Mesenchymal stem cell (in vitro differentiated cells and primary cell): ENCODE data around the gene NINL.

Experiments used
- DNase-seq: peaks from one replicate; pipeline ENCODE4 v3.0.0-alpha.2; 2013
- H2AFZ ChIP-seq: one replicate; pipeline ENCODE4 v1.6.1; 2013; ENCODE audit warnings: low read depth, mild to moderate bottlenecking, control low read depth, inconsistent platforms, low read length, moderate library complexity
- H2AK5ac ChIP-seq: 2 replicates; pipeline ENCODE4 v1.6.1; 2013; ENCODE audit warnings: low read length, moderate library complexity, mild to moderate bottlenecking, inconsistent platforms; ENCODE audit not compliant: severe bottlenecking
- H2BK120ac ChIP-seq: one replicate; pipeline ENCODE4 v1.6.1; 2013; ENCODE audit warnings: low read depth, mild to moderate bottlenecking, inconsistent platforms, low read length, moderate library complexity
- H2BK12ac ChIP-seq, 2 experiments: one replicate each; pipeline ENCODE4 v1.6.1; 2013; ENCODE audit warnings: inconsistent platforms in 2 of 2, low read length in 2 of 2, mild to moderate bottlenecking in 2 of 2, moderate library complexity in 2 of 2, control low read depth in 1 of 2
- H2BK15ac ChIP-seq: one replicate; pipeline ENCODE4 v1.6.1; 2013; ENCODE audit warnings: mild to moderate bottlenecking, low read depth, inconsistent platforms; ENCODE audit not compliant: poor library complexity, severe bottlenecking
- H2BK5ac ChIP-seq: 2 replicates; pipeline ENCODE4 v1.6.1; 2013; ENCODE audit warnings: low read depth, mild to moderate bottlenecking, low read length, control low read depth, inconsistent platforms; ENCODE audit not compliant: poor library complexity, severe bottlenecking
- H3K14ac ChIP-seq, 2 experiments: one replicate each; pipeline ENCODE4 v1.6.1; 2013; ENCODE audit warnings: inconsistent platforms in 2 of 2, low read length in 2 of 2, control low read depth in 1 of 2, mild to moderate bottlenecking in 1 of 2, moderate library complexity in 1 of 2
- H3K18ac ChIP-seq, 2 experiments: one replicate each; pipeline ENCODE4 v1.6.1; 2013; ENCODE audit warnings: inconsistent platforms in 2 of 2, low read length in 2 of 2, control low read depth in 1 of 2, low read depth in 1 of 2, mild to moderate bottlenecking in 1 of 2
- H3K23ac ChIP-seq, 2 experiments: one replicate each; pipeline ENCODE4 v1.6.1; 2013; ENCODE audit warnings: inconsistent platforms in 2 of 2, low read length in 2 of 2, mild to moderate bottlenecking in 2 of 2, moderate library complexity in 2 of 2, control low read depth in 1 of 2
- H3K27ac ChIP-seq: 2 replicates; pipeline ENCODE4 v1.5.1; 2013; ENCODE audit warnings: mild to moderate bottlenecking, moderate library complexity, low read length, control low read depth, inconsistent platforms; ENCODE audit not compliant: poor library complexity, severe bottlenecking
- H3K27me3 ChIP-seq, 2 experiments: 2 replicates each; pipeline versions ENCODE4 v1.6.1 to v1.7.0; 2013; ENCODE audit warnings: low read length in 2 of 2, mild to moderate bottlenecking in 2 of 2, moderate library complexity in 2 of 2, control low read depth in 1 of 2, inconsistent platforms in 1 of 2; ENCODE audit not compliant: control insufficient read depth in 1 of 2, insufficient read depth in 1 of 2
- H3K36me3 ChIP-seq, 2 experiments: 2 replicates each; pipeline versions ENCODE4 v1.6.1 to v1.7.0; 2013; ENCODE audit warnings: low read length in 2 of 2, control low read depth in 1 of 2, inconsistent platforms in 1 of 2, low read depth in 1 of 2, mild to moderate bottlenecking in 1 of 2; ENCODE audit not compliant: insufficient read depth in 2 of 2, control insufficient read depth in 1 of 2
- H3K4ac ChIP-seq, 2 experiments: one replicate each; pipeline ENCODE4 v1.6.1; 2013; ENCODE audit warnings: inconsistent platforms in 2 of 2, low read length in 2 of 2, mild to moderate bottlenecking in 2 of 2, moderate library complexity in 2 of 2, control low read depth in 1 of 2, low read depth in 1 of 2
- H3K4me1 ChIP-seq: 2 replicates; pipeline ENCODE4 v1.6.1; 2013; ENCODE audit warnings: low read depth, low read length, control low read depth; ENCODE audit not compliant: control insufficient read depth, insufficient read depth
- H3K4me2 ChIP-seq: 2 replicates; pipeline ENCODE4 v1.6.1; 2013; ENCODE audit warnings: low read length, mild to moderate bottlenecking, inconsistent platforms; ENCODE audit not compliant: poor library complexity, severe bottlenecking
- H3K4me3 ChIP-seq, 2 experiments: 2 replicates each; pipeline versions ENCODE4 v1.5.1 to v1.7.0; 2013; ENCODE audit warnings: low read length in 2 of 2, mild to moderate bottlenecking in 2 of 2, control low read depth in 1 of 2, low read depth in 1 of 2; ENCODE audit not compliant: insufficient read depth in 1 of 2
- H3K79me1 ChIP-seq: replicated peaks from 2 replicates; pipeline ENCODE4 v1.6.1; 2013; ENCODE audit warnings: mild to moderate bottlenecking, control low read depth, low read length, inconsistent platforms; ENCODE audit not compliant: poor library complexity, severe bottlenecking
- H3K9ac ChIP-seq: 2 replicates; pipeline ENCODE4 v1.7.0; 2013; ENCODE audit warnings: mild to moderate bottlenecking, low read length, moderate library complexity
- H3K9me3 ChIP-seq: 2 replicates; pipeline ENCODE4 v1.7.0; 2013; ENCODE audit warnings: mild to moderate bottlenecking, low read length; ENCODE audit not compliant: control insufficient read depth
- H4K8ac ChIP-seq: one replicate; pipeline ENCODE4 v1.6.1; 2013; ENCODE audit warnings: inconsistent platforms, mild to moderate bottlenecking, low read length, moderate library complexity
- H4K91ac ChIP-seq: one replicate; pipeline ENCODE4 v1.6.1; 2013; ENCODE audit warnings: mild to moderate bottlenecking, low read length, inconsistent platforms
- WGBS: methylation state at CpG from one replicate; pipeline ENCODE4 v1.1.7; 2013; ENCODE audit warnings: mixed read lengths; 5-methylcytosine and 5-hydroxymethylcytosine counted together

NINL gene

GRCh38 chr20:25485872-25486271, 99.5 kb downstream of the NINL start:
- H4K91ac ChIP-seq = no peak overlapping the region
- no peak overlapping the region for H3K9ac ChIP-seq
- H3K4me1 ChIP-seq = peaks cover 18% of the 10 kb centered on the region
- H2AFZ ChIP-seq = no peak overlapping the region
- no CpG with 5 or more reads among the region's 2 CpGs for WGBS
- H2BK5ac ChIP-seq = no peak overlapping the region
- H3K9me3 ChIP-seq = no peaks in the 10 kb centered on the region
- H3K14ac ChIP-seq = no peak overlapping the region
- H3K4ac ChIP-seq = no peak overlapping the region
- no peak overlapping the region for H2BK120ac ChIP-seq
- H3K23ac ChIP-seq = no peak overlapping the region
- H3K18ac ChIP-seq = no peak overlapping the region
- no peak overlapping the region for H2BK15ac ChIP-seq
- H2BK12ac ChIP-seq = no peak overlapping the region
- no peak for DNase-seq
- H3K36me3 ChIP-seq = peaks cover 44 to 46% of the 10 kb centered on the region in 2 experiments
- no peak overlapping the region for H3K27ac ChIP-seq
- H3K79me1 ChIP-seq = no peaks in the 10 kb centered on the region
- H3K4me3 ChIP-seq = no peak overlapping the region
- H3K27me3 ChIP-seq = no peaks in the 10 kb centered on the region
- no peak overlapping the region for H4K8ac ChIP-seq
- no peak overlapping the region for H3K4me2 ChIP-seq
- no peak overlapping the region for H2AK5ac ChIP-seq

GRCh38 chr20:25484911-25485511, 100.3 kb downstream of the NINL start:
- Histone ChIP-seq H2BK12ac (no peak overlapping the region), H3K4me3 (no peak overlapping the region), H3K27me3 (no peaks in the 10 kb centered on the region), H4K91ac (no peak overlapping the region), H2BK5ac (no peak overlapping the region), H2AFZ (no peak overlapping the region), H3K18ac (no peak overlapping the region), H3K79me1 (no peaks in the 10 kb centered on the region), H3K4me2 (no peak overlapping the region), H3K14ac (no peak overlapping the region), H3K9me3 (no peaks in the 10 kb centered on the region), H3K27ac (no peak overlapping the region), H3K9ac (no peak overlapping the region), H4K8ac (no peak overlapping the region), H3K4me1 (peaks cover 18% of the 10 kb centered on the region), H2BK120ac (no peak overlapping the region), H3K23ac (no peak overlapping the region), H3K36me3 (peaks cover 50 to 51% of the 10 kb centered on the region in 2 experiments), H2BK15ac (no peak overlapping the region), H3K4ac (no peak overlapping the region), H2AK5ac (no peak overlapping the region)
- DNase-seq = no peak
- 84% methylated on average over 9 of the region's 12 CpGs for WGBS

DNA sequence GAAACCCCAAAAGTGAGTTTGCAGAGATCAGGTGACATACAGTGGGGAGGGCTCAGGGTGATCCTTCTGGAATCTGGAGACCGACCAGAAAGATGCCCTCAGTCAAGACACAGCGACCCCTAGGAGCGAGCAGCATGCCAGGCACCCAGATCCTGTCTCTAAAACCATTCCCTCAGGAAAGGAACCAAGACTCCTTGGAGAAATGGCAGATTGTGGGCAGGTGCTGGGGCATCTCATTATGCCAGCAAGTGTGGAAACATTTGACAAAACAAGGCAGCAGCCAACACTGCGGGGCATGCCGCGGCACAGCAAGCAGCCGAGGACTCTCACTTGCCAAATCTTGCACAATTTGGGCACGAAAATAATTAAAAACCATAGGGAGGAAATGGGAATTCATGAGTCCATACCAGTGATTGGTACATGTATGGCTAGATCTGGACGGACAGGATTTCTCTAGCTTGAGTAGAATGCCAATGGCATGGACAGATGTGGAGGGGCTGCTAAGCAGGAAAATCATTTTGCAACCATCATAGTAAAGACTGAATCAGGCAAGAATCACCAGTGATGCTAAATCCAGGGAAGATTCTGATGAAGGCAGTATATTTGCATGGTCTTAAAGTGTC, 101.0 kb downstream of the NINL start:
- Histone ChIP-seq H2BK120ac (no peak overlapping the region), H3K4me2 (no peak overlapping the region), H2BK5ac (no peak overlapping the region), H3K14ac (no peak overlapping the region), H3K23ac (no peak overlapping the region), H2BK15ac (no peak overlapping the region), H3K79me1 (no peaks in the 10 kb centered on the region), H2BK12ac (no peak overlapping the region), H3K4ac (no peak overlapping the region), H2AK5ac (no peak overlapping the region), H3K27me3 (no peaks in the 10 kb centered on the region), H3K18ac (no peak overlapping the region), H3K4me3 (no peak overlapping the region), H2AFZ (no peak overlapping the region), H4K8ac (no peak overlapping the region), H4K91ac (no peak overlapping the region), H3K36me3 (peaks cover 50 to 57% of the 10 kb centered on the region in 2 experiments), H3K9ac (no peak overlapping the region), H3K4me1 (peaks cover 18% of the 10 kb centered on the region), H3K9me3 (no peaks in the 10 kb centered on the region), H3K27ac (no peak overlapping the region)
- DNase-seq = no peak
- WGBS = 96% methylated on average over 7 of the region's 9 CpGs

- DNase-seq = no peak
- H4K91ac ChIP-seq = no peak overlapping the region
- H4K8ac ChIP-seq = no peak overlapping the region
- H3K18ac ChIP-seq = no peak overlapping the region
- H3K14ac ChIP-seq = no peak overlapping the region
- H3K9me3 ChIP-seq = no peaks in the 10 kb centered on the region
- no peaks in the 10 kb centered on the region for H3K79me1 ChIP-seq
- H2BK15ac ChIP-seq = no peak overlapping the region
- no peak overlapping the region for H3K23ac ChIP-seq
- H3K27me3 ChIP-seq = no peaks in the 10 kb centered on the region
- no peak overlapping the region for H3K4me3 ChIP-seq
- peaks cover 18% of the 10 kb centered on the region for H3K4me1 ChIP-seq
- no peak overlapping the region for H3K4ac ChIP-seq
- H2BK5ac ChIP-seq = no peak overlapping the region
- no peak overlapping the region for H2BK120ac ChIP-seq
- no peak overlapping the region for H2AFZ ChIP-seq
- H3K27ac ChIP-seq = no peak overlapping the region
- H3K36me3 ChIP-seq = peaks cover 51 to 61% of the 10 kb centered on the region in 2 experiments
- H2BK12ac ChIP-seq = no peak overlapping the region
- no peak overlapping the region for H2AK5ac ChIP-seq
- WGBS = 91% methylated on average over 13 of the region's 14 CpGs
- H3K4me2 ChIP-seq = no peak overlapping the region
- no peak overlapping the region for H3K9ac ChIP-seq
Measured at GRCh38 chr20:25483431-25484132, 101.7 kb downstream of the NINL start.
